Keratinocyte (primary cell): Measurements from ENCODE around the gene DIAPH1.

ENCODE experiments used
- CTCF ChIP-seq, 3 experiments: IDR thresholded peaks in 1 of 3; conservative IDR thresholded peaks in 1 of 3; optimal IDR thresholded peaks in 1 of 3; 2 replicates in 2 of 3; 3 replicates in 1 of 3; pipeline versions ENCODE3 to v1.5.1; 2011; ENCODE audit warnings: low read length in 3 of 3, mild to moderate bottlenecking in 3 of 3, moderate library complexity in 2 of 3, control low read depth in 1 of 3, inconsistent platforms in 1 of 3; ENCODE audit not compliant: insufficient read depth in 2 of 3; ENCODE audit errors: extremely low read depth in 1 of 3
- EZH2 ChIP-seq: IDR thresholded peaks from one replicate; pipeline ENCODE4 v1.6.1; 2012; ENCODE audit warnings: inconsistent platforms, mild to moderate bottlenecking, low read length, moderate library complexity

GRCh38 chr5:141477044-141477575 is 141.7 kb downstream of the DIAPH1 start:
- no peak for TF ChIP-seq CTCF (optimal IDR thresholded peaks at IDR 0.05 in 1 of 3, IDR thresholded peaks at IDR 0.05 in 1 of 3, conservative IDR thresholded peaks at IDR 0.05 in 1 of 3; ENCODE audit: extremely low read depth in 1 of 3, insufficient read depth in 2 of 3, low read length in 3 of 3)
- TF ChIP-seq EZH2: no peak
